Mesendoderm (in vitro differentiated cells): ENCODE results near the gene NME4.

Experiments
- DNase-seq: peaks from one replicate; pipeline ENCODE4 v3.0.0; 2013
- H2AK5ac ChIP-seq: 2 replicates; pipeline ENCODE4 v1.6.1; 2013; ENCODE audit warnings: low read length, inconsistent platforms
- H2BK120ac ChIP-seq: 2 replicates; pipeline ENCODE4 v1.6.1; 2013; ENCODE audit warnings: low read depth, mild to moderate bottlenecking, low read length, moderate library complexity, mixed read lengths
- H2BK15ac ChIP-seq: replicated peaks from 2 replicates; pipeline ENCODE4 v1.6.1; 2013; ENCODE audit warnings: low read depth, mild to moderate bottlenecking, moderate library complexity
- H2BK5ac ChIP-seq: 2 replicates; pipeline ENCODE4 v1.6.1; 2013; ENCODE audit warnings: low read length, inconsistent platforms
- H3K18ac ChIP-seq: 2 replicates; pipeline ENCODE4 v1.6.1; 2013; ENCODE audit warnings: mild to moderate bottlenecking, low read length, mixed read lengths
- H3K23ac ChIP-seq: one replicate; pipeline ENCODE4 v1.6.1; 2013; ENCODE audit warnings: low read length
- H3K27ac ChIP-seq: 2 replicates; pipeline ENCODE4 v1.5.1; 2013; ENCODE audit warnings: low read depth, mild to moderate bottlenecking, inconsistent platforms, low read length, moderate library complexity
- H3K27me3 ChIP-seq: 2 replicates; pipeline ENCODE4 v1.6.1; 2013; ENCODE audit warnings: low read length, control low read depth, mild to moderate bottlenecking, inconsistent platforms; ENCODE audit not compliant: insufficient read depth, poor library complexity
- H3K36me3 ChIP-seq: 2 replicates; pipeline ENCODE4 v1.6.1; 2013; ENCODE audit warnings: low read length, inconsistent platforms; ENCODE audit not compliant: control insufficient read depth, insufficient read depth
- H3K4ac ChIP-seq: one replicate; pipeline ENCODE4 v1.6.1; 2013; ENCODE audit warnings: low read depth, mild to moderate bottlenecking, low read length, moderate library complexity
- H3K4me1 ChIP-seq: 2 replicates; pipeline ENCODE4 v1.6.1; 2013; ENCODE audit warnings: low read depth, low read length, inconsistent platforms; ENCODE audit not compliant: control insufficient read depth
- H3K4me2 ChIP-seq: 2 replicates; pipeline ENCODE4 v1.6.1; 2013; ENCODE audit warnings: low read length
- H3K4me3 ChIP-seq: 2 replicates; pipeline ENCODE4 v1.5.1; 2013; ENCODE audit warnings: mild to moderate bottlenecking, low read length
- H3K56ac ChIP-seq: one replicate; pipeline ENCODE4 v1.6.1; 2013; ENCODE audit warnings: low read length
- H3K79me1 ChIP-seq: 2 replicates; pipeline ENCODE4 v1.6.1; 2013; ENCODE audit warnings: low read length, inconsistent platforms
- H3K79me2 ChIP-seq: 2 replicates; pipeline ENCODE4 v1.6.1; 2013; ENCODE audit warnings: mild to moderate bottlenecking, low read length; ENCODE audit not compliant: control insufficient read depth, insufficient read depth
- H3K9ac ChIP-seq: 2 replicates; pipeline ENCODE4 v1.6.1; 2013; ENCODE audit warnings: low read length, inconsistent platforms
- H4K5ac ChIP-seq: one replicate; pipeline ENCODE4 v1.6.1; 2013; ENCODE audit warnings: low read length
- H4K8ac ChIP-seq: one replicate; pipeline ENCODE4 v1.6.1; 2013; ENCODE audit warnings: low read depth, mild to moderate bottlenecking, control low read depth, low read length, moderate library complexity
- WGBS: extraction: QIAGEN DNeasy Blood & Tissue Kit; methylation state at CpG from one replicate; pipeline ENCODE4 v1.1.7; 2013; ENCODE audit warnings: low lambda C conversion rate, missing lambda C conversion rate; ENCODE audit not compliant: insufficient coverage; ENCODE audit errors: extremely low coverage; 5-methylcytosine and 5-hydroxymethylcytosine counted together

Gene NME4

DNA sequence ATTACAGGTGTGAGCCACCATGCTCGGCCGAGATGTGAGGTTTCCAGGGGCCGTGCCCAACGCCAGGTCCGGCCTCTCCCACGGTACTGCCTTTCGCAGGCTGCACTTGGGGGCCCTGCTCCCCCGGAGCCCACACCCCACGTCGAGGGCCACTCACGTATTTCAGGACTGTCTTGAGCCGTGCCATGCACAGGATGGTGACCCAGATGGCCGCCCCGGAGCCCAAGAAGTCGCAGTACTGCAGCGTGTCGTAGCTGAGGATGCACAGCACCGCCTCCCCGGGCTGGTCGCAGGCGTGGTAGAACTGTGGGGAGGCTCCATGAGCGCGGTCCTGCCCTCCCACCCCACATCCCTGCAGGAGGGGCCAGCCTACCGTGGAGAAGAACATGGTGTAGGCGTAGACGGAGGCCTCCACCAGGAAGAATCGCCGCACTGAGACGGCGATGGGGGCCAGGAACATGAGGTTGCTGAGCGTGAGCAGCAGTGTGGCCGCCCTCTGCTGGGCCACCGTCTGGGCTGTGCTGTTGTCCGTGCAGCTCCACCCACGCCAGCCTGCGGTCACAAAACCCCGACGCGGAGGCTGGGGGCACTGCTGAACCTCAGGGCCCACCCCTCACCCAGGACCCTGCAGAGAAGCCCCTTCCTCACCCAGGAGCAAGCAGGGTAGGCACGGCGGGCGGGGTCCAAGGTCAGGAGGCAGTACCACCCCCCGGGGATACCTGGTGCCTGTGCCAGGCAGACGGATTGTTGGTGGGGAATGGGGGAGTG is 23.0 kb upstream of the NME4 start:
- no CpG with 5 or more reads among the region's 44 CpGs for WGBS

DNA sequence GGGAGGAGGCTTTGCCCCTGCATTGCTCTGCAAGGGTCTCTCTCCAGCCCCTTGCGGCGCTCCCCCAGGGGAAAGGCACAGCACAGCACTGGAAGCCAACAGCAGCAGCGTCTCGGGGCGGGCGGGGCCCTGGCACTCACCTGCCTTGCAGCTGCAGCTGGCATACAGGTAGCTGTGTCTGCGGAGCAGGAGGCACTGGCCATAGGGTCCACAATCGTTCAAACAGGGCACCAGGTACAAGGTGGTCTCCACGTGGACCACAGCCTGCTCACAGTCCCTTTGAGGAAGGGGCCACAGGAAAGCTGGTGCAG is 22.4 kb upstream of the NME4 start:
- Histone ChIP-seq H4K8ac (no peak overlapping the region), H3K9ac (no peak overlapping the region), H3K79me2 (peaks cover 12% of the 10 kb centered on the region), H2BK15ac (no peak overlapping the region), H3K23ac (no peak overlapping the region), H3K27ac (no peak overlapping the region), H4K5ac (no peak overlapping the region), H2BK5ac (no peak overlapping the region), H3K56ac (no peak overlapping the region), H3K4me3 (no peak overlapping the region), H2BK120ac (no peak overlapping the region), H2AK5ac (no peak overlapping the region), H3K36me3 (peaks cover 19% of the 10 kb centered on the region), H3K18ac (no peak overlapping the region), H3K27me3 (no peaks in the 10 kb centered on the region), H3K4me2 (no peak overlapping the region), H3K4ac (no peak overlapping the region), H3K4me1 (no peaks in the 10 kb centered on the region), H3K79me1 (peaks cover 8% of the 10 kb centered on the region)
- no peak for DNase-seq
- WGBS: no CpG with 5 or more reads among the region's 9 CpGs

More for the DNA sequence above, 23.0 kb upstream of the NME4 start:
- Histone ChIP-seq H3K4me3 (no peak overlapping the region), H3K23ac (no peak overlapping the region), H3K27ac (no peak overlapping the region), H3K4me1 (no peaks in the 10 kb centered on the region), H3K9ac (no peak overlapping the region), H2BK5ac (no peak overlapping the region), H4K8ac (no peak overlapping the region), H4K5ac (no peak overlapping the region), H2BK120ac (no peak overlapping the region), H2BK15ac (no peak overlapping the region), H3K36me3 (peaks cover 19% of the 10 kb centered on the region), H3K27me3 (no peaks in the 10 kb centered on the region), H2AK5ac (no peak overlapping the region), H3K79me1 (peaks cover 10% of the 10 kb centered on the region), H3K18ac (no peak overlapping the region), H3K56ac (no peak overlapping the region), H3K4ac (no peak overlapping the region), H3K79me2 (peaks cover 9% of the 10 kb centered on the region), H3K4me2 (no peak overlapping the region)
- no peak for DNase-seq

GRCh38 chr16:375212-375611 is 21.8 kb upstream of the NME4 start:
- Histone ChIP-seq H3K4me1 (no peaks in the 10 kb centered on the region), H2AK5ac (no peak overlapping the region), H3K4me2 (no peak overlapping the region), H3K79me1 (peaks cover 10% of the 10 kb centered on the region), H3K18ac (no peak overlapping the region), H2BK15ac (no peak overlapping the region), H4K8ac (no peak overlapping the region), H3K79me2 (peaks cover 18% of the 10 kb centered on the region), H3K56ac (no peak overlapping the region), H3K4me3 (no peak overlapping the region), H3K27ac (no peak overlapping the region), H4K5ac (no peak overlapping the region), H3K9ac (no peak overlapping the region), H2BK120ac (no peak overlapping the region), H3K4ac (no peak overlapping the region), H2BK5ac (no peak overlapping the region), H3K23ac (no peak overlapping the region), H3K27me3 (no peaks in the 10 kb centered on the region), H3K36me3 (peaks cover 19% of the 10 kb centered on the region)
- no CpG with 5 or more reads among the region's 23 CpGs for WGBS
- no peak for DNase-seq

GRCh38 chr16:375927-376816 is 20.8 kb upstream of the NME4 start:
- Histone ChIP-seq H3K56ac (no peak overlapping the region), H3K4ac (no peak overlapping the region), H2BK120ac (no peak overlapping the region), H3K9ac (no peak overlapping the region), H2BK15ac (no peak overlapping the region), H3K27ac (no peak overlapping the region), H3K79me2 (peaks cover 25% of the 10 kb centered on the region), H3K4me3 (no peak overlapping the region), H3K27me3 (no peaks in the 10 kb centered on the region), H4K8ac (no peak overlapping the region), H2AK5ac (no peak overlapping the region), H3K4me2 (no peak overlapping the region), H2BK5ac (no peak overlapping the region), H4K5ac (no peak overlapping the region), H3K23ac (no peak overlapping the region), H3K36me3 (peaks cover 19% of the 10 kb centered on the region), H3K79me1 (peaks cover 12% of the 10 kb centered on the region), H3K4me1 (no peaks in the 10 kb centered on the region), H3K18ac (no peak overlapping the region)
- WGBS: no CpG with 5 or more reads among the region's 44 CpGs
- DNase-seq: no peak

DNA sequence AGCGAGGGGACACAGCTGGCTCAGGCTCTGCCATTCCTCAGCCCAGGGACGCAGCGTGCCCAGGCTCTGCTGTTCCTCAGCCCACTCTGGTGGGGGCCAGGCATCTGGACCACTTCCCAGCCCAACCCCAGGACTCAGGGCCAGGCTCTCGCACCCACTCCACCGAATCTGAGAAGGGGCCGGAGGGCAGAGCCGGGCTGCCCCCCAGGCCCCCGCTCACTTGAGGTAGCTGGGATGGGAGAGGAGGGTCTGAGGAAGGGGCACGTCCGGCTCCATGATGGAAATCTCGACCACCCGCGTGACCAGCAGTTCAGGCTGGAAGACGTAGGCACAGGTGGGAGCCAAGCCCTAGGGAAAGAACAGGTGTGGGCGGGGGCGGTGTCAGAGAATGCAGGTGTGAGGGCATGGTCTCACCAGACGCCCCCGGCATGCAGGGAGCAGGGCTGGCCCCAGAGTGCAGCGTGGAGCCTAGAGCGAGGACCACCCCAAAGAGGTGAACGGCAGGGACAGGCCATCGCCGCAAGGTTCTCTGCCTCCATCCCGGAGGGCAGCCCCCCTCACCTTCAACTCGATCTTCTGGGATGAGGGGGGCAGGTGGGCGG is 20.1 kb upstream of the NME4 start:
- no peak overlapping the region for H4K5ac ChIP-seq
- no peak overlapping the region for H3K4me2 ChIP-seq
- no peak overlapping the region for H2AK5ac ChIP-seq
- peaks cover 12% of the 10 kb centered on the region for H3K79me1 ChIP-seq
- no peak overlapping the region for H3K23ac ChIP-seq
- DNase-seq: no peak
- H2BK15ac ChIP-seq: no peak overlapping the region
- H3K9ac ChIP-seq: no peak overlapping the region
- H3K4ac ChIP-seq: no peak overlapping the region
- H2BK5ac ChIP-seq: no peak overlapping the region
- no peaks in the 10 kb centered on the region for H3K27me3 ChIP-seq
- no peaks in the 10 kb centered on the region for H3K4me1 ChIP-seq
- no peak overlapping the region for H3K4me3 ChIP-seq
- H2BK120ac ChIP-seq: no peak overlapping the region
- H3K79me2 ChIP-seq: peaks cover 25% of the 10 kb centered on the region
- no CpG with 5 or more reads among the region's 26 CpGs for WGBS
- no peak overlapping the region for H3K18ac ChIP-seq
- no peak overlapping the region for H3K56ac ChIP-seq
- no peak overlapping the region for H4K8ac ChIP-seq
- H3K27ac ChIP-seq: no peak overlapping the region
- peaks cover 19% of the 10 kb centered on the region for H3K36me3 ChIP-seq
